Measurements from ENCODE around the gene COPS3.

GRCh38 chr17:17223736-17224135 is 57.3 kb downstream of the COPS3 start:
- no peak for TF ChIP-seq CTCF (IDR thresholded peaks at IDR 0.05)
- TF ChIP-seq POLR2A (IDR thresholded peaks at IDR 0.05): no peak
- TF ChIP-seq POLR2AphosphoS5 (IDR thresholded peaks at IDR 0.05): no peak
- no peak for TF ChIP-seq EP300 (IDR thresholded peaks at IDR 0.05; ENCODE audit: low read depth)
